Dendritic cell treated with granulocyte-macrophage colony-stimulating factor and Interleukin-4, amounts not matched to agents 40 ng/mL and 50 ng/mL, for 4 days (primary cell): ENCODE results near the gene CHMP1A.

ENCODE experiments used
- H3K27ac Mint-ChIP-seq: one replicate; pipeline ENCODE4 v1.8.0; 2022; ENCODE audit warnings: mild to moderate bottlenecking, mixed read lengths
- H3K27me3 Mint-ChIP-seq: one replicate; pipeline ENCODE4 v1.8.0; 2022; ENCODE audit warnings: mild to moderate bottlenecking, mixed read lengths
- H3K36me3 Mint-ChIP-seq: one replicate; pipeline ENCODE4 v1.8.0; 2022; ENCODE audit warnings: low read depth, mixed read lengths
- H3K4me1 Mint-ChIP-seq: one replicate; pipeline ENCODE4 v1.8.0; 2022; ENCODE audit warnings: low read depth, mixed read lengths
- H3K4me3 Mint-ChIP-seq: one replicate; pipeline ENCODE4 v1.8.0; 2022; ENCODE audit warnings: mild to moderate bottlenecking, moderate library complexity, mixed read lengths
- H3K9me3 Mint-ChIP-seq: one replicate; pipeline ENCODE4 v1.8.0; 2022; ENCODE audit warnings: mixed read lengths
- intact Hi-C: fragments of 100-400 bp; cut with micrococcal nuclease; formaldehyde crosslinking; loops from one replicate; pipeline ENCODE4 v1.15.0; 2022

The CHMP1A gene

DNA sequence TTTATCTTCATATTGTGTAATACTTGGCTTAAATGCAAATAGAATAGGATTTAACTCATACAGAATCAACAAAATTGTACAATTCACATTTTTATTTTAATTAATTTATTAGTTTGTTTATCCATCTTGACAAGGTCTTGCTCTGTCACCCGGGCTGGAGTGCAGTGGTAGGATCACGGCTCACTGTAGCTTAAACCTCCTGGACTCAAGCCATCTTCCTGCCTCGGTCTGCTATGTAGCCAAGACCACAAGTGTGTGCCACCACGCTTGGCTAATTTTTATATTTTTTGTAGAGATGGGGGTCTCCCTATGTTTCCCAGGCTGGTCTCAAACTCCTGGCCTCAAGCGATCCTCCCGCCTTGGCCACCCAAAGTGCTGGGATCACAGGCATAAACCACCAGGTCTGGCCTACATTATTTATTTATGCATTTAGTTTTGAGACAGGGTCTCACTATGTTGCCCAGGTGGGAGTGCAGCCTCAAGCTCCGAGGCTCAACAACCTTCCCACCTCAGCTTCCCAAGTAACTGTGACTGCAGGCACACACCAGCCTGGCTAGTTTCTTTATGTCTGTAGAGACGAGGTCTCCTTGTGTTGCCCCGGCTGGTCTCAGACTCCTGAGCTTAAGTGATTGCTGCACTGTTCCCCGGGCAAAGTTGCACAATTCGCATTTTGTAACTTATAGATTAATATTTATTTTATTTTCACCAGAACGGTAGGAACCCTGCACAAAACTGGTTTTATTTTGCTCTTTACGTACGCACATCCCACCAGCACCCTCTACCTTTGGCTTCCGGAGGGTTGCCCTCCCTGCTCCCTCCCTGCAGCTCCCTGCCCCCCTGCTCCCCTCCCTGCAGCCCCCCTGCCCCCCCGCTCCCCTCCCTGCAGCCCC is 39.2 kb downstream of the CHMP1A start:
- Mint-ChIP-seq H3K4me3 (no peak overlapping the region), H3K4me1 (peaks cover 2% of the 10 kb centered on the region), H3K36me3 (no peaks in the 10 kb centered on the region), H3K27me3 (peaks cover 37% of the 10 kb centered on the region), H3K9me3 (no peaks in the 10 kb centered on the region), H3K27ac (no peak overlapping the region)
- intact Hi-C loops, result no loop called here

DNA sequence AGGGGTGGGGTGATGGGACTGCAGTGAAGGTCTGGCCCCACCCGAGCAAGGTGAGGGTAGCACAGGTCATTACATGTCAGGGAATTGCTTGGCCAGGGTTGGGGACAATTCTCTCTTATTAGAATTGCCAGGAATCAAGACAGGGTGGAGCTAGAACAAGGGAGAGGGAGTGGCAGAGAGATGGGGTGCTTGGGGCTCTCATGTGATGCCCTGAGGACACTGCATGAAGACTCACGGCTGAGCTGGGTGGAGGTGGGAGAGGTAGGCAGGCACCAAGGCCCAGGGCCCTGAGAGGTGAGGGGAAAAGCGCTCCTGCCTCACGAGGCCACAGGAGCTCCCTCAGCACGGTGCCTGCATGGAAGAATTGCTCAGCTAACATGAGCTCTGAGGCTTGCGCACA is 40.5 kb downstream of the CHMP1A start:
- H3K4me1 Mint-ChIP-seq, result peaks cover 7% of the 10 kb centered on the region
- intact Hi-C loops, result no loop called here
- H3K27ac Mint-ChIP-seq, result no peak overlapping the region
- H3K9me3 Mint-ChIP-seq, result no peaks in the 10 kb centered on the region
- no peak overlapping the region for H3K4me3 Mint-ChIP-seq
- H3K36me3 Mint-ChIP-seq, result no peaks in the 10 kb centered on the region
- H3K27me3 Mint-ChIP-seq, result peaks cover 26% of the 10 kb centered on the region

DNA sequence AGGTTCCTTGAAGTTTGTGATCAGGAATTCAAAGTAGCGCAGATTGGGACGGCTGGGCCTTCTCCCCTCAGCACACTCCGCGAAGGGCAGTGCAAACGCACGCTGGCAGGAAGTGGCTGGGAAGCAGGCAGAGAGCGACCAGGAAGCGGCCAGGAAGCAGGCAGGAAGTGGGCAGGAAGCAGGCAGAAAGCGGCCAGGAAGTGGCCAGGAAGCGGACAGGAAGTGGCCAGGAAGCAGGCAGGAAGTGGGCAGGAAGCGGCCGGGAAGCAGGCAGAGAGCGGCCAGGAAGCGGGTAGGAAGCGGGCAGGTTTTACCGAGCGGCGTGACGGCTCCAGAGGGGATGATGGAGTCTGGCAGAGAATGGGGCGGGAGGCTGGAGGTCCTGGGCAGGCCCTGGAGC is 40.9 kb downstream of the CHMP1A start:
- Mint-ChIP-seq H3K4me3 (no peak overlapping the region), H3K4me1 (peaks cover 7% of the 10 kb centered on the region), H3K36me3 (no peaks in the 10 kb centered on the region), H3K27ac (no peak overlapping the region), H3K9me3 (no peaks in the 10 kb centered on the region), H3K27me3 (peaks cover 22% of the 10 kb centered on the region)
- intact Hi-C loops, result no loop called here

DNA sequence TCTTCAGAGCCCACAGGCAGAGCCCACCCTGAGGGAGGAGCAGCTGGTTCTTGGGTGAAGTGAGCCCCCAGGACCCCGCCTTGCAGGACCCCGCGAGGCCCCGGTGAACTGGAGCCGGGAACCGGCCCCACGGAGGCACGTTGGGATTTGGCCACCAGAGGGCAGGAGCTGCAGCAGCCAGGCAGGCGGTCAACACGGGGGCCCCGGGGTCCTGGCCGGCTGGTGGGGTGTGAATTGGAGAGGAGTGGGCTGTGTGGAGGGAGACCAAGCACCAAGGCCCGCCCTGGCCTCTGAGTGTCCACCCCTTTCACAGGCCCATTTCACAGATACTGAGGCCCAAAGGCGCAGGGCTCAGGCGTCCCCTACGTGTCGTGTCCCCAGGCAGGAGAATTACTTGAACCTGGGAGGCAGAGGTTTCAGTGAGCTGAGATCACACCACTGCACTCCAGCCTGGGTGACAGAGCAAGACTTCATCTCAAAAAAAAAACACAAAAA is 41.9 kb downstream of the CHMP1A start:
- Mint-ChIP-seq H3K9me3 (no peaks in the 10 kb centered on the region), H3K27me3 (peaks cover 18% of the 10 kb centered on the region), H3K36me3 (no peaks in the 10 kb centered on the region), H3K4me3 (no peak overlapping the region), H3K27ac (no peak overlapping the region), H3K4me1 (peaks cover 7% of the 10 kb centered on the region)
- intact Hi-C loops, result loop anchor here (2.0 kb wide), 1 partner anchor 41 kb away; the partner anchor contains the start of gene CPNE7

DNA sequence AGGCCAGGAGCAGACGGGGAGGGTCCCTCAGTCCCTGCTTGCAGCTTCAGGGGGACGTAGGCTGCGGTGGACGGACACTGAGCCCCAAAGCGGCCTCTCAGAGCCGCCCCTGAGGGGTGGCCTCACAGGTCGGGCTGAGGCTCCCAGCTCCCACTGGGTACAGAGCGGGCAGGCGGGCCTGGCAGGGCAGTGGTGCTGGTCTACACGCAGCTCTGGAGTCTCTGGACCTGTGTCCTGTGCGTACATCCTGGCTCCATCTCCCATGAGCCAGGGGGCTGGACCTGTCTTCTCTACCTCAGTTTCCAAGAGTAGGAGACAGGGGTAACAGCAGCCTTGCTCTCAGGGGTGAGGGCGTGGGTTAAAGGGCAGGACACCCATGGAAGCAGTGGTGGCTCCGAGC is 42.3 kb downstream of the CHMP1A start:
- Mint-ChIP-seq H3K27me3 (peaks cover 18% of the 10 kb centered on the region), H3K27ac (no peak overlapping the region), H3K36me3 (no peaks in the 10 kb centered on the region), H3K4me3 (no peak overlapping the region), H3K9me3 (no peaks in the 10 kb centered on the region), H3K4me1 (peaks cover 7% of the 10 kb centered on the region)
- intact Hi-C loops, result loop anchor here (2.0 kb wide), 1 partner anchor 40 kb away; the partner anchor contains the start of gene CPNE7

DNA sequence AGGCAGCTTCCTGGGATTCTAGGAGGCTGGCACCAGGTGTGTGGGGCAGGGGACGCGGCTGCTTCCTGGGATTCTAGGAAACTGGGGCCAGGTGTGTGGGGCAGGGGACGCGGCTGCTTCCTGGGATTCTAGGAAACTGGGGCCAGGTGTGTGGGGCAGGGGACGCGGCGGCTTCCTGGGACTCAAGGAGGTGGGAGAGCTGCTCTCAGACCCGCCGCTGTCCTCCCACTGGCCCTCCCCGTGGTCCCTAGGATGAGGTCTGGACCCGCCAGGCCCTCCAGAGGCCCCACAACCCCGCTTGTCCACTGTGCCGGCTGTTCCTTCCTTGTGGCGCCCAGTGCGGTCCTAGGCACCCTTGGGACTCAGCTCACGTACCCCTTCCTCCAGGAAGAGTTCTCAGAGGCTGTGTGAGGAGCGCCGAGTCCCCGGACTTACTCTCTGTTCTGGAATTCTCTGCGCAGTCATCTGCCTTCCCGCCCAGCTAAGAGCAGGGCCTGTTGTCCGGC is 43.5 kb downstream of the CHMP1A start:
- Mint-ChIP-seq H3K27me3 (peaks cover 18% of the 10 kb centered on the region), H3K36me3 (no peaks in the 10 kb centered on the region), H3K4me3 (no peak overlapping the region), H3K4me1 (peaks cover 7% of the 10 kb centered on the region), H3K9me3 (no peaks in the 10 kb centered on the region), H3K27ac (no peak overlapping the region)
- intact Hi-C loops, result loop anchor here (2.0 kb wide), 1 partner anchor 39 kb away; the partner anchor contains the start of gene CPNE7

DNA sequence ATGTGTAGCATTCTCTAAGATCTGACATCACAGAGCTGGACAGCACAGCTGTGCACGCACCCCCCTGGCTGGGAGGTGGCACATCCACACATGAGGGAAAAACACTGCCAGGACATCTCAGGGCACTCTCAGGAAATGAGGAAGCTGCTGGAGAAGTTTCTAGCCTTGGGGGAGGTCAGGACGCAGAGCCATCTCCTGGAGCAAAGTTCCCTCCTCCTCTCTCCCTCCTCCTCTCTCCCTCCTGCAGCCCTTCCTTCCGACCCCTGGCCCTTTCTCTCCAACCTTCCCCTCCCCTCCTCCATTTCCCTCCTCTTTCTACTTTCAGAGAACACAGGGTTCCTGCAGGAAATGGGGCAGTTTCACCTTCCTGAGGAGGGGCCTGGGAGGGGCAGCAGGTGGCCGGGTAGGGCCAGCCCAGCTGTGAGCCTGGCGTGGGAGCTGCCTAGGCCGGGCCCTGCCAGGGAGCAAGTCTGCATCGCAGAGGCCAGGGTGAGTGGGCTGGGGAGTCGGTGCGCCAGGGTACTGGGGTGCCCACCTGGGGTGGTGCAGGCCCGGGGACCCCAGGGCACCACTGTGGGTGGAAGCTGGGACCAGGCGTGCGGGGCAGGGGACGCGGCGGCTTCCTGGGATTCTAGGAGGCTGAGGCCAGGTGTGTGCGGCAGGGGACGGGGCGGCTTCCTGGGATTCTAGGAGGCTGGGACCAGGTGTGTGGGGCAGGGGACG is 44.1 kb downstream of the CHMP1A start, which contains the start of gene DPEP1:
Gene DPEP1, plus strand, starts transcription at position 412 of the 723 bp plus-strand sequence. CDS start 16,769 bp downstream, outside the sequence.
- no peaks in the 10 kb centered on the region for H3K36me3 Mint-ChIP-seq
- H3K27ac Mint-ChIP-seq, result no peak within 1 kb of the TSS
- no peak within 1 kb of the TSS for H3K4me3 Mint-ChIP-seq
- H3K4me1 Mint-ChIP-seq, result peaks cover 7% of the 10 kb centered on the region
- H3K27me3 Mint-ChIP-seq, result peaks cover 18% of the 10 kb centered on the region
- H3K9me3 Mint-ChIP-seq, result no peaks in the 10 kb centered on the region
- intact Hi-C loops, result no loop called here

DNA sequence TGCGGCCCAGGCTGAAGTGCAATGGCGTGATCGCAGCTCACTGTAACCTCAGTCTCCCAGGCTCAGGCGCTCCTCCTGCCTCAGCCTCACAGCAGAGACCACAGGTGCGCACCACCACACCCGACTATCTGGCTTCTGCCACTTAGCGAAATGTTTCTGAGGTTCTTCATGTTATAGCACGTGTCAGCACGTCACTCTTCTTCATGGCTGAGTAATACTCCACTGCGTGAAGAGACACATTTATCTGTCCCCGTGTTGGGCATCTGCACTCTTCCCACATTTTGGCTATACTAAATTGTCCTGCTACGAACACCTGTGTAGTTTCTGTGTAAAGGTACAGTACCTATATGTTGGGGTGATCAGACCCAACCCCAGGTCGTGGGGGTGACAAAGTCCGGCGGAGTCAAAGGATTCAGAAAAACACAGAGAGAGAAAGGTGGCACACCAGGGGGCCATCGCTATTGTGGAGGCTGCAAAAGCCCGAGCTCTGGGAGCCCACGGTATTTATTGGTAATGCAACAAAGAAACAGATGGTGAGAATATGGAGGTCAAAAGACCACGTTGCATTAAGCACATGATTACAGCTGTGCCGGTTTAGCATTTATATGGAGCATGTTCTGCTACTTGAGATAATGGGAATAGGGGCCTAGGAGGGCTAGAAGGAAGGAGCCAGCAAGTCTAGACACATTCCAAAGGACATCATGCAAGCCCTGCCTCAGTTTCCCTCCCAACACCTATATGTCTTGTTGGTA is 44.9 kb downstream of the CHMP1A start:
- H3K36me3 Mint-ChIP-seq, result no peaks in the 10 kb centered on the region
- H3K27me3 Mint-ChIP-seq, result peaks cover 18% of the 10 kb centered on the region
- no peaks in the 10 kb centered on the region for H3K9me3 Mint-ChIP-seq
- no peak overlapping the region for H3K27ac Mint-ChIP-seq
- H3K4me3 Mint-ChIP-seq, result no peak overlapping the region
- H3K4me1 Mint-ChIP-seq, result peaks cover 7% of the 10 kb centered on the region
- intact Hi-C loops, result no loop called here

DNA sequence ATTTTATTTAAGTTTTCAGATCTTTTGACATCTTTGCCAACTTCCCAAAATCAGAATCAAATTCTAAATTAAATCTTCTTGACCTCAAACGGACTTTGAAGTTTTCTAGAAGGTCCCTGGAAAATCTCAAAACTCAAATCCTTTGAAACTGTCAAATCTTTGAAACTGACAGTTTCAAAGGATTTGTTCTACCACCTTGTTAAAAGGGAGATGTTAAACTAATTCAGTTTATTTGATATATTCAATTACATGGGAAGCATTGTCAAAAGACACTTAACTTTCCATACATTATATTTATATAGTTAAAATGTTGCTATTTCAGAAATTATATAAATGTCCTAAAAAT is 47.4 kb downstream of the CHMP1A start:
- intact Hi-C loops, result no loop called here
- H3K27ac Mint-ChIP-seq, result no peak overlapping the region
- peaks cover 9% of the 10 kb centered on the region for H3K27me3 Mint-ChIP-seq
- no peaks in the 10 kb centered on the region for H3K36me3 Mint-ChIP-seq
- H3K9me3 Mint-ChIP-seq, result no peaks in the 10 kb centered on the region
- peaks cover 7% of the 10 kb centered on the region for H3K4me1 Mint-ChIP-seq
- H3K4me3 Mint-ChIP-seq, result no peak overlapping the region

DNA sequence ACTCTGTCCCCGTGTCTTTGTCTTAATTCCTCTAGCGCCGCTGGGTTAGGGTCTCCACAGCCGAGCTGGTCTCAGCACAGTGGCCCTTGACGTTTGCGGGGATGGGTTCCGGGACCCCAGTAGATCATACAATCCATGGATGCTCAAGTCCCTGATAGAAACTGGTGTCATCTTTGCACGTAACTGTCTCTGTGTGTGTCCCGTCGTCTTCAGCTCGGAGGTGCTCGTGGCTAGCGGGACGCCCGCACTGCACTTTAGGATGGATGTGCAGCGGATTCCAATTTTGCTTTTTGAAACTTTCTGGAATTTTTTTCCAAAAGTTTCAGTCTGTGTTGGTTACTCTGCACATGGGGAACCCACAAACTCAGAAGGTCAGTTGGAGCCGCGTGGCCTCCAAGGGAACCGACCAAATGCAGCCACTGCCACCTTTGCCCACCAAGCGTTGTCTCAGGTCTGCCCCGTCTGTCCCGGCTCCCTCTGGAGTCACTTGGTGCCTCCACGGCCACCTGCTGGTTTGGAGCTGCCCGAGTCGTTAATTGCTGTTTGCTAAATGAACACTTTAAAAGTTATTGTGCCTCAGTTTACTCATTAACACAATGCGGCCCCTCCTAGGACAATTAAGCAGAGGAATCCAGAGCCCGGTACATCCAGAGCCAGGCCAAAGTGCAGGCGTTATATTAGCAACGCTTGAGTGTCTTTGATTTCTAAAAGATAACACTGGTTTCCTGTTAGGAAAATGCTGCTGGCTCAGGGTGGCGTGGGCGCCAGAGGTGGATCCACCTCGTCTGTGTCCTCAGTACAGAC is 49.4 kb downstream of the CHMP1A start:
- Mint-ChIP-seq H3K4me3 (no peak overlapping the region), H3K4me1 (peaks cover 4% of the 10 kb centered on the region), H3K36me3 (no peaks in the 10 kb centered on the region), H3K9me3 (no peaks in the 10 kb centered on the region), H3K27ac (no peak overlapping the region), H3K27me3 (peaks cover under 1% of the 10 kb centered on the region)
- intact Hi-C loops, result no loop called here

DNA sequence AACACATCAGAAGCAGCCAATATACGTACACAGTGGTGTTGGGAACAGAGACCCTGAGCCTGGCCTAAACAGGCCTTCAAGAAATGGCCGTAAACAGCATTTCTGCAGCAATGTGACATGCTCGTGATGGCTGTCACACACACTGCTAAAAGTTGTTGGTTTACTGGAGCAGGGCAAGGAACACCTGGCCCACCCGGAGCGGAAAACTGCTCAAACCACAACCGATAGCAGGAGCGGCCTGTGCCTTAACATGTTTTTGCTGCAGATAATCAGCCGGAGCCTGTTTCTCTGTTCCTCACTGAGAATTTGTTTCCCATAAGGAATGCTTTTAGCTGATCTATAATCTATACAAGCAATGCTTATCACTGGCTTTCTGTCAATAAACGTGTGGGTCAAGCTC is 50.1 kb downstream of the CHMP1A start:
- Mint-ChIP-seq H3K36me3 (no peaks in the 10 kb centered on the region), H3K27ac (no peak overlapping the region), H3K4me1 (peaks cover 7% of the 10 kb centered on the region), H3K4me3 (no peak overlapping the region), H3K9me3 (no peaks in the 10 kb centered on the region), H3K27me3 (peaks cover 8% of the 10 kb centered on the region)
- intact Hi-C loops, result no loop called here

DNA sequence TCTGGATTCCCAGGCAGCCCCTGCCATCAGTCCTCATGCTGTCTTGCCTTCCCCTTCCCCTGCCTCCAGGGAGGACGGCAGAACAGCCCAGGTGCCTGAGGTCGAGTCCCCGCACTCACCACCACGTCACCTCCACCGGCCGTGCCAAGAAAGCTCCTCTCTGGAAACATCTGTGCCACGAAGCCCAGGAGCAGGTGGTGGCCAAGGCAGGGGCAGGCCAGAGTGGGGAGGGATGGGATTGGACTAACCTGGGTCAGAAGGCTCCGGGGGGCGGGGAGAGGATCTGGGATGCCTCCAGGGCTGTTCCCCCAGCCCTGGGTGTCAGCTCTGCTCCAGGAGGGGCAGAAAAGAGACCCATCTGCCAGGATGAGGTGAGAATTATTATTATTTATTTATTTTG is 51.5 kb downstream of the CHMP1A start:
- no peaks in the 10 kb centered on the region for H3K9me3 Mint-ChIP-seq
- no peaks in the 10 kb centered on the region for H3K36me3 Mint-ChIP-seq
- H3K27me3 Mint-ChIP-seq, result peaks cover 19% of the 10 kb centered on the region
- intact Hi-C loops, result no loop called here
- H3K4me1 Mint-ChIP-seq, result peaks cover 14% of the 10 kb centered on the region
- no peak overlapping the region for H3K27ac Mint-ChIP-seq
- no peak overlapping the region for H3K4me3 Mint-ChIP-seq
